ENCODE measurements around the gene SPINT1.
A peak's percentile ranks its signal among the peaks of the same experiment; 100 is the strongest.

Gene SPINT1, protein sequence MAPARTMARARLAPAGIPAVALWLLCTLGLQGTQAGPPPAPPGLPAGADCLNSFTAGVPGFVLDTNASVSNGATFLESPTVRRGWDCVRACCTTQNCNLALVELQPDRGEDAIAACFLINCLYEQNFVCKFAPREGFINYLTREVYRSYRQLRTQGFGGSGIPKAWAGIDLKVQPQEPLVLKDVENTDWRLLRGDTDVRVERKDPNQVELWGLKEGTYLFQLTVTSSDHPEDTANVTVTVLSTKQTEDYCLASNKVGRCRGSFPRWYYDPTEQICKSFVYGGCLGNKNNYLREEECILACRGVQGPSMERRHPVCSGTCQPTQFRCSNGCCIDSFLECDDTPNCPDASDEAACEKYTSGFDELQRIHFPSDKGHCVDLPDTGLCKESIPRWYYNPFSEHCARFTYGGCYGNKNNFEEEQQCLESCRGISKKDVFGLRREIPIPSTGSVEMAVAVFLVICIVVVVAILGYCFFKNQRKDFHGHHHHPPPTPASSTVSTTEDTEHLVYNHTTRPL

DNA sequence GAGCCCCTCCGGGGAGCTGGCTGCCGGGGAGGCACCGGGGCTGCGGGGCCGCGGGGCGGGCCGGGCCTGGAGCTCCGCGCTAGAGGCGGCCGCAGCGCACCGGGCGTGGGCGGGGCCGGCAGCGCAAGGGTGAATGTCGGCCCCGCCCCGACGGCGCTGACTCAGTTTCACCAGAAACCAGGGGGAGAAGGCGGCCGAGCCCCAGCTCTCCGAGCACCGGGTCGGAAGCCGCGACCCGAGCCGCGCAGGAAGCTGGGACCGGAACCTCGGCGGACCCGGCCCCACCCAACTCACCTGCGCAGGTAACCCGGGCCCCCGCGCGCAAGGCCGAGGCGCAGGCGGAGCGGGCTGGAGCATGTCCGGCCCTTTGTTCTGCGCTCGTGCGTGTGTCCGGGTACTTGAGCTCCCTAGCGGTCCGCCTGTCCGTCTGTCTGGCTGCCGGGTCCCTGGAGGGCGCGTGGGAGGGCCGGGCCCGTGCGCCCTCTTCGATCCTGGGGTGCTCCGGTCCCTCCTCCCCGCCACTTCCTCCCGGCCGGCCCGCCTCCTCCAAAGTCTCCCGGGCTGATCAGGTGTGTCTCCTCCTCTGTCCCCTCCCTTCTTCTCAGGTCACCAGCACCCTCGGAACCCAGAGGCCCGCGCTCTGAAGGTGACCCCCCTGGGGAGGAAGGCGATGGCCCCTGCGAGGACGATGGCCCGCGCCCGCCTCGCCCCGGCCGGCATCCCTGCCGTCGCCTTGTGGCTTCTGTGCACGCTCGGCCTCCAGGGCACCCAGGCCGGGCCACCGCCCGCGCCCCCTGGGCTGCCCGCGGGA, at the start of gene SPINT1:
SPINT1 (plus strand) TSS at position 164 of the 811 bp plus-strand sequence; CDS start at position 671, 507 bp downstream.
- DNase-seq = peak; percentile 85

DNA sequence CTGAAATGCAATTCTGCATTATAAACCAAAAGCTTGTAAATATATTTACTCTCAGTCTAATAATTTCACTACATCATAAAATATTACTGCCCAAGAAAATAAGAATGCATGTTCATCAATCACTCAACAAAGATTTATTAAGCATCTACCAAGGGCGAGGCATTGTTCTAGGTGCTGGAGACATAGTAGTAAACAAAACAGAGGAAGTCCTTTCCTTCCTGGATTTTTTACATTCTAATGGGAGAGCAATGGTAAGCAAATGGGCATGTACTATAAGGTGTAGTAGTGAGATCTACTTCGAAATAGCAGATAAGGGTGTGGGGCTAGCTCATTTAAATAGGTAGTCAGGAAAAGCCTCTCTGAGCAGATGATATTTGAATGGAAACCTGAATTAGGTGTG, 47.8 kb upstream of the SPINT1 start:
- no peak for DNase-seq

DNA sequence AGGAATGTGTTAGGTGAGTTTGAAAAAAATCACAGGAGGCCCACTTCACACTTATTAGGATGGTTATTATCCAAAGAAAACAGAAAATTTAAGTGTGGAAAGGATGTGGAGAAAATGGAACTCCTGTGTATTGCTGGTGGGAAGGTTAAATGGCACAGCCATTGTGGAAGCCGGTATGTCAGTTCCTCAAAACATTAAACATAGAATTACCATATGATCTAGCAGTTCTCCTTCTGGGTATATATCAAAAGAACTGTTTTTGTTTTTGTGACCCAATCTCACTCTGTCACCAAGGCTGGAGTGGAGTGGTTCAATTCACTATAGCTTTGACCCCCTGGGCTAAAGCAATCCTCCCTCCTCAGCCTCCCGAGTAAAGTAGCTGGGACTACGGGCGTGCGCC, 47.3 kb upstream of the SPINT1 start:
- DNase-seq = no peak

DNA sequence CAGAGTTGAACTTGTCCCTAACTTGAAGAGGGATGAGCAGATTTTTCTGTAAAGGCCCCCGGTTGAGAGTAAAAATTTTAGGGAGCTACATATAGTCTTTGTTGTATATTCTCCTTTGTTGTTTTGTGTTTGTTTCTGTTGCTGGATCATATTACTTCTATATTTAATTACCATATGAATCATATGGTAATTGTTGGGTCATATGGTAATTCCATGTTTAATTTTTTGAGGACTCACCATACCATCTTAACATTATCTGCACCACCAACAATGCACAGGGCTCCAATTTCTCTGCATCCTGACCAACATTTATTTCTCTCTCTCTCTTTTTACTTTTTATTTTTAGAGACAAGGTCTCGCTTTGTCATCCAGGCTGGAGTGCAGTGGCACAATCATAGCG, 44.3 kb upstream of the SPINT1 start:
- DNase-seq = no peak

DNA sequence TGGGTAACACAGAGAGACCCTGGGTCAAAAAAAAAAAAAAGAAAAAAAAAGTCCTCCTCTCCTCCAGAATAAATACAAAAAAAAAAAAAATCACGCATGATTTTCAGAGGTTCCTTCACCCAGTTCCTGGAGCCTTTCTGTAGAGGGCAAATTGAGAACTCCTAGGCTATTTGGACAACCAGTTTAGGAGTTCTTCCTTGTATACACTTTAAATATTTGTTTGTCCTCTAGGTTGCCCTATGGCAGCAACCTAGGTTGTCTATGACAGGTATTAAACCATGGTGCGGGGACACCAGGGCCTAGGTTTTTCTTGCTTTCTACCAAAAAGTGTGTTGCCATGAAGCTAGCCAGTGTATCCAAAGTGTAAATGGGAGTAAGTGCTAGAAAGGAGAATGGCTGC, 40.8 kb upstream of the SPINT1 start:
- no peak for DNase-seq

DNA sequence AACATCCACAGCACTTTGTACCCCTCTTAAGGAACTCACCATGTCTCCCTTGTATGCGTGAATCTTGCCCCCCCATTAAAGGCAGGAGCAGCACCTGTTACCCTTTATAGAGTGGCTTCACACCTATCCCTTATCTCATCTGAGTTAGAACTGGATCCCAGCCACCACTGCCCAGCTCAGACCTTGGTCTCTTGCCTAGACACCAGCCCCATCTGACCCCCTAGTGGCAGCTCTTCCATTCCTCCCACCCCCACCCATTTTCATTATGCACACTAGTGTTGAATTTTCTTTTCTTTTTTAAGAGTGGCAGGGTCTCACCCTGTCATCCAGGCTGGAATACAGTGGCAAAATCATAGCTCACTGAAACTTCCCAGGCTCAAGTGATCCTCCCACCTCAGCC, 40.2 kb upstream of the SPINT1 start:
- DNase-seq = no peak

DNA sequence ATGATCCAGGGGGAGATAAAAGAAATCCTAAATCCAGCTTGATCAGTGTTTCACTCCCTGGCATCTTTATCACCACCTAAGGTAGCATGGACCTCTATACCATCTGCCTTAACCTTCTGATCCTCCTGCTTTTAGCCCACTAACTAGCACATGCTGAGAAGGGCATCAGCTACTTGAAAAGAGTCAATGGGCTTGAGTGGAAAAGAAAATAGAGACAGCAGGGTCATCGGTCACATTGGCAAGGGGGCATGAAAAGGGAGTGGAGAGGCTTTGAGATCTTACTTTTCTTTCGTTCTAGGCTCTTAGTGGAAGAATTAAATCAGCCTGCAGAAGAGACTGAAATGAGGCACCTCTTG, 37.2 kb upstream of the SPINT1 start:
- DNase-seq = no peak

DNA sequence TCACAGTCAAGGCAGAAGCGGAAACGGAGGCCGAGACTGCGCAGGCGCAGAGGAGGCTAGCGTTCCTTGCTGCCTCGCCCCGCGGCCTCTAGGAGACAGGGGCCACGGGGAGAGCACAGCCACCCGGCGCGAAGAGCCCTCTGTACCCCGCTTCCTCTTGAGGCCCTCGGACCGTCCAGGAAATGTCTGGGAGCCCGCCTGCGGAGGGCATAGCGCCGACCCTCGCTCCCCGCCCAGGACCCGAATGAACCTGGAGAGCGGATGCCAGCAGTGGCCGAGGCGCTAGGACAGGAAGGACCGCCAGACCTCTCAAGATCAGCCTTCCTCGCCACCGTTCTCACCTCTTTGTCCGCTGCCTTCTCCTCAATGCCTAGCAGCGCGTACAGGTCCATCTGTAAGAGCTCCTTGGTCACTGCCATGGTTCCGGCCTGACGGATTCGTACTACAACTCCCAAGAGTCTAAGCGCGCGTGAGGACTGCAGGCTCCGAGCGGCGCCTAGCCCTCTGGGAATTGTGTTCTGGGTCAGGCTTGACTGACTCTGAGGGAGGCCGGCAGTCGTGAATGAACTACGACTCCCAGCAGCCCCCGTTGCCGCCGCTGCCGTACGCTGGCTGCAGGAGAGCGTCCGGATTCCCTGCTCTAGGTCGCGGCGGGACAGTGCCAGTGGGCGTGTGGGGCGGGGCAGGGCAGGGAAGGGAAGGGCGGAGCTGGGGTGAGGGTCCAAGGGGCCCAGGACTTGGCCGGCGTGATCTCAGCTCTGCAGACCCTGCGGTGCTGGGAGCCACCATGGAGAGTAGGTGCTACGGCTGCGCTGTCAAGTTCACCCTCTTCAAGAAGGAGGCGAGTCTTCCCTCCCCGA, 36.6 kb upstream of the SPINT1 start, which contains the start of the genes DNAJC17 and ZFYVE19:
DNAJC17 (minus strand) TSS at position 446 of the 860 bp plus-strand sequence; CDS start at position 419, 27 bp downstream.
ZFYVE19 (plus strand) TSS at position 62 of the 860 bp plus-strand sequence; CDS start at position 563, 501 bp downstream.
- DNase-seq = peak; percentile 97

DNA sequence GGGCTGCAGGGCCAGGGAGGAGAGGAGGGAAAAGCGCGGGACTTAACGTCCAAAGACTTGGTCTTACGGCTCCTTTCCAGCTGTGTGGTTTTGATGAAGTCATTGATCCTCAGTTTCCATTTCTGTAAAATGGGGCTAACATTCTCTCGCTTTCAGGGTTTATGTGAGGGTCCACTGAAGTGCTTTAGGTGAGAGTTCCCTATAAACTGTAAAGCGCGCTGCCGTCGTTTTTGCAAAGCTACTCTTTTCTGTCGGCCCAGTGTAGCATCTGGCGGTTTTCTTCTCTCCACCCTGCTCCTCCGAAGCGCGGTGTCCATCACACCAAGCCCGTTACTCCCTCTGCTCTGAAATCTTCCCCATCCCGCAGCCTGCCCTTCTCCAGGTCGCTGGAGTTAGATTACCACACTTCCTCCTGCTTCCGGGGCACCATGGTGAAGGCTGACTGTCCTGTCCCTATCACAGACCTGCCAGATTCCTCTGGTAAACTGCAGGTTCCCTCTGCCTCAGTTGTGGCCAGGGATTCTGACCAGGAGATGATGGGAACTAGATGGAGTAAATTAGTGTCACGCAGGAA, 35.9 kb upstream of the SPINT1 start:
- DNase-seq = no peak

DNA sequence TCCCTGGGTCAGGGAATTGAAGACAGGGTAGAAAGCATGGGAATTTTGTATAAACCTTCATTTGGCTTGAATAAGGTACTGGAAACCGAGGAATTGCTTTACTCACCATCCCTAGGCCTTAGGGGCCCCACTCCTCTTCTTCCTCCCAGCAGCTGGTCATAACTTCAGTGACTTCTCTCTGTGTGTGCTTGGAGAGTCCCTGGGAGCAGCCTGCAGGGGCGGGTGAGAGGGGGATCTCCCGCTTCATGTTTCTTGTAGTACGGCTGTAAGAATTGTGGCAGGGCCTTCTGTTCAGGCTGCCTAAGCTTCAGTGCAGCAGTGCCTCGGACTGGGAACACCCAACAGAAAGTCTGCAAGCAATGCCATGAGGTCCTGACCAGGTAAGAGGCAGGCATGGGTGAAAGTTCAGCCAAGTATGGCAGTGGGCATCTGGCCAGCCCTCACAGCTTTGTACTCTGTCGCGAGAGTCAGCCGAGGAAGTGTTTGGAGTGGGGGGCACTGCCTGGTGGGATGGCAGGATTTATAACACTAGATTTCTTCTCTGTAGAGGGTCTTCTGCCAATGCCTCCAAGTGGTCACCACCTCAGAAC, 34.9 kb upstream of the SPINT1 start:
- no peak for DNase-seq

DNA sequence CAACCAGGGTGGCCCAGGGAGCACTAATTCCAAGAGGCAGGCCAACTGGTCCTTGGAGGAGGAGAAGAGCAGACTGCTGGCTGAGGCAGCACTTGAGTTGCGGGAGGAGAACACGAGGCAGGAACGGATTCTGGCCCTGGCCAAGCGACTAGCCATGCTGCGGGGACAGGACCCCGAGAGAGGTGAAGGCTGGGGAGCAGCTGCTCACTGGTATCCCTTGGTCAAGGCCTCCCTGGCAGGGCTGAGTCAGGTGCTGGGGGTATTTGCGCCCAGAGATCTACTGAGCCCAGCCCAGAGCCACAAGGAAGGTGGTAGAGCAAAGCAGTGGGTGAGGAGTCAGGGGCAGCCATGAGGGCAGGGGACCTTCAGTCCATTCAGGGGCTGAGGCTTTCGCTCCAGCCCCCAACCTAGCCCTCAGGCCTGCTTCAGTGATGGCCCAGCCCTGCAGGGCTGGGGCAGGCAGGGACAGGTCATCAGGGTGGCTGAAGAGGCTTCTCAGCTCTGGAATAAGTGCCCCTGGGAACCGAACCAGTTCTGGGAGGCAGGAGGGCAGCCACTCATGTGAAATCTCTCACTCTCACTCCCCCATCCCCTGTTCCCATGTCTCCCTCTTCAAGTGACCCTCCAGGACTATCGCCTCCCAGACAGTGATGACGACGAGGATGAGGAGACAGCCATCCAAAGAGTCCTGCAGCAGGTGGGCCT, 31.0 kb upstream of the SPINT1 start:
- DNase-seq = no peak

DNA sequence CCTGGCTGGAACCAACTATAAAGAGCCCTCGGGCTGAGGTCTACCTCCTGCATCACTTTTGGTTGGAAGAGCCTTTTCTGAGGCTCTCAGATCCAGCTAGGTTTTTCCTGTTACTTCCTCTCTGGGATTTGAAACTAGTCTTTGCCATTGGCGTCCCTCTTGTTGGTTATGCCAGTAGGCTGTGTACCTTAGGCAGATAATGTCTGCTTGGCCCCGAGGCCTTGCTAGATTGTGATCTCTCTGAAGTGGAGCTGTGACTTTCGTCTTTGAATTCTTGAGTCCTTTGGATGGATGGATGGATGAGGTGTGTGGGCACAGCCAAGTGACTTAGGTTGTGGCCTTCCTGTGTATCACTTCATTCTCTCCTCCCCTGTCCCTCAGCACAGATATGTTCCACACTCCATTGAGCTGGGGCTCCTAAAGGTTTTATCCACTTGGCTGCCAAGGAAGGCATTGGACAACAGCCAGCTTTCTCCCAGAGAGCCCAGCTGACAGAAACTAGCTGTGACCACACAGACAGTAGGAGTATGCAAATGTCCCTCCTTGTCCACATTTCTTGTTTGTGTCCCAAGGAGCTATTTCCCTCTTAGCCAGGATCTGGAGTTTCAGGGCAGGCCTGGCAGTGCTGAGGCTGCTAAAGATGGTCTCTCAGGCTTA, 28.7 kb upstream of the SPINT1 start:
- DNase-seq = no peak

DNA sequence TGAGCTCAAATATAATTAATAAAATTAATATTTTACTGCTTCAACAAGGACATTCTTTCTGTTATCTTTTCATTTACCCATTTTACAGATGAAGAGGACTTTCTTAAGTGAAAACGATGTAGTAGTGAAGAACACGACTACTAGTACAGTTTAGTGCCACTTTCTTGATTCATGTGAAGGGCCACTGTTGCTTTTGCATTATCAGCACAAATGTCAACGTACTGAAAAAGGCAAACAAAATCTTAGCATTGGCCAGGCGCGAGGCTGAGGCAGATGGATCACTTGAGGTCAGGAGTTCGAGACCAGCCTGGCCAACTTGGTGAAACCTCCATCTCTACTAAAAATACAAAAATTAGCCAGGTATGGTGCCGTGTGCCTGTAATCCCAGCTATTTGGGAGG, 24.8 kb upstream of the SPINT1 start:
- no peak for DNase-seq

DNA sequence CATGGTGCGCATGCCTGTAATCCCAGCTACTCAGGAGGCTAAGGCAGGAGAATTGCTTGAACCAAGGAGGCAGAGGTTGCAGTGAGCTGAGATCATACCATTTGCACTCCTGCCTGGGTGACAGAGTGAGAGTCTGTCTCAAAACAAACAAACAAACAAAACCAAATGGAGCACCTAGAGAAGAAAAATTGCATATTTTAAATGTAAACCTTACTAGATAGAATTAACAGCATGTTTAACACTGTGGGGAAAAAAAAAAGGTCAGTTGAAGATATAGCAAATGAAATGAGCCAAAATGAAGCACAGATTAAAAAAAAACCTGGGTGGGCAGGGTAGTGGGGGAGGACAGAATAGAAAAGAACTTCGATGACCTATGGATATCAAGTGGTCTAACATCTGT, 22.7 kb upstream of the SPINT1 start:
- DNase-seq = no peak

DNA sequence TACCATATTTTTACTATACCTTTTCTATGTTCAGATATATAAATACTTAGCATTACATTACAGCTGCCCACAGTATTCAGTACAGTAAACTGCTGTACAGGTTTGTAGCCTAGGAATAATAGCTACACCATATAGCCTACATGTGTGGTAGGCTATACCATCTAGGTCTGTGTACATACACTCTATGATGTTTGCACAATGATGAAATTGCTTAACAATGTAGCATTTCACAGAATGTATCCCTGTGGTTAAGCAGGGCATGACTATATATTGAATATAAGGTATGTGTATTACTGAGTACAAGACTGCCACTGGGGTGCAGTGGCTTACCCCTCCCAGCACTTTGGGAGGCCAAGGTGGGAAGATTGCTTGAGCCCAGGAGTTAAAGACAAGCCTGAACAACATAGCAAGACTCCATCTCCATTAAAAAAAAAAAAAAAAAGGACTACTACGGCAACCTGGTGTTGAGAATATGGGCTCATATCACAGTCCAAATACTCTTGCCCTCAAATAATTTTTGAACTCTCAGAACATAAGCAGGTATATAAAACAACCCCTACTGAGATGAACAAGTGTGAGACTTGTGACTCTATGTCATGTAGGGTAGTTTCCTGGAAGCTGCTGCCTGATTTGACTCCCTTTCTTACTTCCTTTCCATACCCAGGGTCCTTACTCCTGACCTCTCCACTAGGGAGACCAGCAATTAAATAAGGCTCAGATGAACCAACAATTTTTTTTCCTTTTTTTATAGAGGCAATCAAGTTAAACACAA, 20.1 kb upstream of the SPINT1 start:
- DNase-seq = no peak

DNA sequence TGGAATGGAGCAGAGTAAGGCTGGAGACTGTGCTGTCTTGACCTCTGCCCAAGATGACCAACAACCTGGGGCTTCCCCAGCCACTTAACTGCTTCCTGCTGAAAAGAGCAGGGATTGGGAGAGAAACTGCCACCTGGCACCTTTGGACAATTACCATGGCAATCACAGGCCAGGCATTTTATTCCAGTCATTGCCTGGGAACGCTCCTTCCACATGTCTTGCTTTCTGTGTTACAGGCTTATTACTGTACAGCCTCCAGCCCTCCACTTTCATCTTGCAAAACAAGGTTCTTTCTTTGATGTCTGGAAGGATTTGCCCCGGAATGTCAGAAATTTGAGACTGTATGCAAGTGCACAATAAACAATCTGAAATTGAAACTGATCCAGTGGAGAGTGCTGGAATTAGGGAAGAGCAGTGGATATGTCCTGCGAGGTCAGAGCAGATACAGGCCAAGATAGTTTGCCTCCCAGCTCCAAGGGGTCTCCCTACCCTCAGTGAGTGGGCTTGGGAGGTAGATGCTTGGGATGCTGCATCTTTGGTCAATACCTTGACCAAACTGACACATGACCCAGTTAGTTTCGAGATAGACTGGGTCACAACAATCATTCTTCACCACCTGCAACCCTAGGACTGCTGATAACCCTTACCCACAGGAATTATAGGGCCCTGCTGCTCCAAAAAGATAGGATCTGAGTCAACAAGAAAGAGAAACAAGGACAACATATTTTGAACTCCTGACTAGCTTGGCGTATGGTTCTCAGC, 18.0 kb upstream of the SPINT1 start:
- no peak for DNase-seq

DNA sequence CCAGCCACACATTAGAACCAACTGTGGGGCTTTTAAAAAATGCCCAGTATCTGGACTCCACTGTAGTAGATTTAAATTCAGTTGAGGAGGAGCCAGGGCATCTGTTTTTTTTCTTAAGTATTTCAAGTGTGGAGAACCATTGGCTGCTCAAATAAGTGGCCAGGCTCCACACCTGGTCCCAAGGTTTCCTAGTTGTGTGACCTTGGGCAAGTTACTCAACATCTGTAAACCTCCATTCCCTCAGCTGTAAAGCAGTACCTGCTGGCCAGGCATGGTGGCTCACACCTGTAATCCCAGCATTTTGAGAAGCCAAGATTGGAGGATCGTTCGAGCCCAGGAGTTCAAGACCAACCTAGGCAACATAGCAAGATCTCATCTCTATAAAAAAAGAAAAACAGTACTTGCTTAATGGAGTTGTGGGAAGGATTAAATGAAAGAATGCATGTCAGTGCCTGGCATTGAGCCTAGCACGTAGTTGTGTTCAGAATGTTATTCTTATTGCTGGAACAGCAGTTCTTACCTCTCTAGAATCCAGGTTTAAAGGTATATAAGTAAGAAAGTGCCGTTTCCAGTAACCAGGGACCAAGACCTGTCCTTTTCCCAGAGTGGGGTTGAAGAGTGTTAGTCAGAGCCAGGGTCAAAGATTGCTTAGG, 17.3 kb upstream of the SPINT1 start:
- no peak for DNase-seq

DNA sequence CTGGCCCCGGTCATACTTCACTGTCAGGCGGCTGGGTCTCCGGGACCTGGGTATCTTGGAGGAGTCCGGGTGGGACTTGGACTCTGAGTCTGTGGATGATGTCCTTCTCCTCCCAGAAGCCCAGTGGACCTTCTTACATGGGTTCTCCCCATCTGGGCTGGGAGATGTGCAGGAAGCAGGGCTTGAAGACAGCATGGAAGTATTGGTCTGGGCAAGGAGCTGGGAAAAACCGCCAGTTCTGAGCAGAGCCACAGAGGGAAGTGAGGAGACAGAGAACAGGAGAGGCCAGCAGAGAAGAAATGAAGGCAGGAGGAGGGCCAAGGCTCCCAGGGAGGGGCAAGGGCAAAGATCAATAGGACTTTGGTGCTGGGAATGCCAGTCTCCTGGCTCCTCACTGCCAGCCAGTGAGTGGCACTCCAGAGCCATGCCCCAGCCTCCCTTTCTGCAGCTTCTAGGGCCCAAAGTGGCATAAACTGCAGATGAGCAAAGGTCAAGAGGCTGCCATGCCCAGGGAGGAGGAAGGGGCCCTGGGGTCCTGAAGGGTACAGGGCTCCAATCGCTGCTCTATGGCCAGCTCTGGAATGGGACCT, 15.3 kb upstream of the SPINT1 start, which contains the start of gene PPP1R14D:
PPP1R14D (minus strand) TSS at position 262 of the 590 bp plus-strand sequence; CDS start at position 195, 67 bp downstream.
- DNase-seq = no peak
